ENCODE data around the gene PPP1R10.

PPP1R10 gene

GRCh38 chr6:30600451-30600961, 16.5 kb downstream of the PPP1R10 start:
- peaks cover 28% of the 10 kb centered on the region for H3F3A ChIP-seq (ENCODE audit: insufficient read depth)
- H3K79me2 ChIP-seq (ENCODE audit: insufficient read depth, low read length): no peaks in the 10 kb centered on the region
- H3K27ac ChIP-seq (ENCODE audit: low read depth, low read length): no peak overlapping the region
- H3K9ac ChIP-seq (ENCODE audit: low read length): no peak overlapping the region
- H4K20me1 ChIP-seq (ENCODE audit: low read depth, low read length): no peaks in the 10 kb centered on the region
- H3K36me3 ChIP-seq (ENCODE audit: low read length): peaks cover 34% of the 10 kb centered on the region
- no peaks in the 10 kb centered on the region for H3K27me3 ChIP-seq (ENCODE audit: low read length)
- H2AFZ ChIP-seq (ENCODE audit: low read depth, low read length, severe bottlenecking): no peak overlapping the region
- TF ChIP-seq EZH2phosphoT487 (conservative IDR thresholded peaks at IDR 0.05; ENCODE audit: low read length) (no peak), CTCF (IDR thresholded peaks at IDR 0.05; ENCODE audit: insufficient read depth, low read length, poor library complexity, severe bottlenecking) (no peak)
- H3K4me3 ChIP-seq (ENCODE audit: insufficient read depth, low read length, poor library complexity, severe bottlenecking): no peak overlapping the region
- H3K9me3 ChIP-seq (ENCODE audit: insufficient read depth, low read length): no peaks in the 10 kb centered on the region
- no peaks in the 10 kb centered on the region for H3K9me2 ChIP-seq (replicated peaks; ENCODE audit: insufficient read depth, low read length)
- no peak overlapping the region for H3K4me2 ChIP-seq (ENCODE audit: low read depth, low read length, poor library complexity, severe bottlenecking)

GRCh38 chr6:30599625-30600324, 17.3 kb downstream of the PPP1R10 start:
- no peaks in the 10 kb centered on the region for H4K20me1 ChIP-seq (ENCODE audit: low read depth, low read length)
- H3K4me3 ChIP-seq (ENCODE audit: insufficient read depth, low read length, poor library complexity, severe bottlenecking): no peak overlapping the region
- no peak for TF ChIP-seq CTCF (IDR thresholded peaks at IDR 0.05; ENCODE audit: insufficient read depth, low read length, poor library complexity, severe bottlenecking)
- no peak for TF ChIP-seq EZH2phosphoT487 (conservative IDR thresholded peaks at IDR 0.05; ENCODE audit: low read length)
- H3K27ac ChIP-seq (ENCODE audit: low read depth, low read length): no peak overlapping the region
- H3F3A ChIP-seq (ENCODE audit: insufficient read depth): peaks cover 31% of the 10 kb centered on the region
- H3K27me3 ChIP-seq (ENCODE audit: low read length): no peaks in the 10 kb centered on the region
- no peak overlapping the region for H3K4me2 ChIP-seq (ENCODE audit: low read depth, low read length, poor library complexity, severe bottlenecking)
- no peak overlapping the region for H2AFZ ChIP-seq (ENCODE audit: low read depth, low read length, severe bottlenecking)
- H3K79me2 ChIP-seq (ENCODE audit: insufficient read depth, low read length): no peaks in the 10 kb centered on the region
- peaks cover 28% of the 10 kb centered on the region for H3K36me3 ChIP-seq (ENCODE audit: low read length)
- no peaks in the 10 kb centered on the region for H3K9me2 ChIP-seq (replicated peaks; ENCODE audit: insufficient read depth, low read length)
- H3K9ac ChIP-seq (ENCODE audit: low read length): no peak overlapping the region
- no peaks in the 10 kb centered on the region for H3K9me3 ChIP-seq (ENCODE audit: insufficient read depth, low read length)

GRCh38 chr6:30598912-30599624, 18.0 kb downstream of the PPP1R10 start:
- H3K27ac ChIP-seq (ENCODE audit: low read depth, low read length): no peak overlapping the region
- no peaks in the 10 kb centered on the region for H3K27me3 ChIP-seq (ENCODE audit: low read length)
- no peak for TF ChIP-seq CTCF (IDR thresholded peaks at IDR 0.05; ENCODE audit: insufficient read depth, low read length, poor library complexity, severe bottlenecking)
- no peak for TF ChIP-seq EZH2phosphoT487 (conservative IDR thresholded peaks at IDR 0.05; ENCODE audit: low read length)
- no peak overlapping the region for H3K4me2 ChIP-seq (ENCODE audit: low read depth, low read length, poor library complexity, severe bottlenecking)
- H3K36me3 ChIP-seq (ENCODE audit: low read length): peaks cover 22% of the 10 kb centered on the region
- no peaks in the 10 kb centered on the region for H3K9me3 ChIP-seq (ENCODE audit: insufficient read depth, low read length)
- H3F3A ChIP-seq (ENCODE audit: insufficient read depth): peaks cover 38% of the 10 kb centered on the region
- no peak overlapping the region for H3K4me3 ChIP-seq (ENCODE audit: insufficient read depth, low read length, poor library complexity, severe bottlenecking)
- no peaks in the 10 kb centered on the region for H3K9me2 ChIP-seq (replicated peaks; ENCODE audit: insufficient read depth, low read length)
- H4K20me1 ChIP-seq (ENCODE audit: low read depth, low read length): no peaks in the 10 kb centered on the region
- no peak overlapping the region for H2AFZ ChIP-seq (ENCODE audit: low read depth, low read length, severe bottlenecking)
- no peak overlapping the region for H3K9ac ChIP-seq (ENCODE audit: low read length)
- no peaks in the 10 kb centered on the region for H3K79me2 ChIP-seq (ENCODE audit: insufficient read depth, low read length)
